ENCODE measurements around the gene HBA2.
"Not testable (repeated sequence)": the region's sequence is repeated elsewhere in the genome, so short reads cannot be mapped to it uniquely, and the experiment has no call there.

The HBA2 gene

DNA sequence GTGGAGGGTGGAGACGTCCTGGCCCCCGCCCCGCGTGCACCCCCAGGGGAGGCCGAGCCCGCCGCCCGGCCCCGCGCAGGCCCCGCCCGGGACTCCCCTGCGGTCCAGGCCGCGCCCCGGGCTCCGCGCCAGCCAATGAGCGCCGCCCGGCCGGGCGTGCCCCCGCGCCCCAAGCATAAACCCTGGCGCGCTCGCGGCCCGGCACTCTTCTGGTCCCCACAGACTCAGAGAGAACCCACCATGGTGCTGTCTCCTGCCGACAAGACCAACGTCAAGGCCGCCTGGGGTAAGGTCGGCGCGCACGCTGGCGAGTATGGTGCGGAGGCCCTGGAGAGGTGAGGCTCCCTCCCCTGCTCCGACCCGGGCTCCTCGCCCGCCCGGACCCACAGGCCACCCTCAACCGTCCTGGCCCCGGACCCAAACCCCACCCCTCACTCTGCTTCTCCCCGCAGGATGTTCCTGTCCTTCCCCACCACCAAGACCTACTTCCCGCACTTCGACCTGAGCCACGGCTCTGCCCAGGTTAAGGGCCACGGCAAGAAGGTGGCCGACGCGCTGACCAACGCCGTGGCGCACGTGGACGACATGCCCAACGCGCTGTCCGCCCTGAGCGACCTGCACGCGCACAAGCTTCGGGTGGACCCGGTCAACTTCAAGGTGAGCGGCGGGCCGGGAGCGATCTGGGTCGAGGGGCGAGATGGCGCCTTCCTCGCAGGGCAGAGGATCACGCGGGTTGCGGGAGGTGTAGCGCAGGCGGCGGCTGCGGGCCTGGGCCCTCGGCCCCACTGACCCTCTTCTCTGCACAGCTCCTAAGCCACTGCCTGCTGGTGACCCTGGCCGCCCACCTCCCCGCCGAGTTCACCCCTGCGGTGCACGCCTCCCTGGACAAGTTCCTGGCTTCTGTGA is 4.1 kb downstream of the HBA2 start, which contains the start of gene HBA1:
Gene HBA1 (plus strand): TSS at position 204 of the 906 bp plus-strand sequence. CDS start 37 bp downstream, at position 241.
- H3K36me3 ChIP-seq (ENCODE audit: insufficient read depth, low read length); H3K4me2 ChIP-seq (ENCODE audit: low read length); H3K27ac ChIP-seq (ENCODE audit: low read depth, low read length, poor library complexity, severe bottlenecking); H3K9ac ChIP-seq (ENCODE audit: low read length); H3K9me2 ChIP-seq (ENCODE audit: low read depth, low read length); H3K4me1 ChIP-seq (ENCODE audit: insufficient read depth, low read length, severe bottlenecking); H4K20me1 ChIP-seq (ENCODE audit: insufficient read depth, low read length); H3F3A ChIP-seq (ENCODE audit: insufficient read depth, low read length); H3K27me3 ChIP-seq (ENCODE audit: insufficient read depth, low read length); H3K79me2 ChIP-seq (ENCODE audit: insufficient read depth, low read length); H2AFZ ChIP-seq (ENCODE audit: low read length); H3K9me3 ChIP-seq (ENCODE audit: low read length); H3K4me3 ChIP-seq (ENCODE audit: low read depth, low read length, poor library complexity, severe bottlenecking): not testable (repeated sequence)

DNA sequence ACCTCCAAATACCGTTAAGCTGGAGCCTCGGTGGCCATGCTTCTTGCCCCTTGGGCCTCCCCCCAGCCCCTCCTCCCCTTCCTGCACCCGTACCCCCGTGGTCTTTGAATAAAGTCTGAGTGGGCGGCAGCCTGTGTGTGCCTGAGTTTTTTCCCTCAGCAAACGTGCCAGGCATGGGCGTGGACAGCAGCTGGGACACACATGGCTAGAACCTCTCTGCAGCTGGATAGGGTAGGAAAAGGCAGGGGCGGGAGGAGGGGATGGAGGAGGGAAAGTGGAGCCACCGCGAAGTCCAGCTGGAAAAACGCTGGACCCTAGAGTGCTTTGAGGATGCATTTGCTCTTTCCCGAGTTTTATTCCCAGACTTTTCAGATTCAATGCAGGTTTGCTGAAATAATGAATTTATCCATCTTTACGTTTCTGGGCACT is 4.7 kb downstream of the HBA2 start:
- no peaks in the 10 kb centered on the region for H3K79me2 ChIP-seq (ENCODE audit: insufficient read depth, low read length)
- H3K36me3 ChIP-seq (ENCODE audit: insufficient read depth, low read length) = no peaks in the 10 kb centered on the region
- H3K9me3 ChIP-seq (ENCODE audit: low read length) = no peaks in the 10 kb centered on the region
- no peak overlapping the region for H3K9ac ChIP-seq (ENCODE audit: low read length)
- no peaks in the 10 kb centered on the region for H3F3A ChIP-seq (ENCODE audit: insufficient read depth, low read length)
- TF ChIP-seq, protein P1, sequence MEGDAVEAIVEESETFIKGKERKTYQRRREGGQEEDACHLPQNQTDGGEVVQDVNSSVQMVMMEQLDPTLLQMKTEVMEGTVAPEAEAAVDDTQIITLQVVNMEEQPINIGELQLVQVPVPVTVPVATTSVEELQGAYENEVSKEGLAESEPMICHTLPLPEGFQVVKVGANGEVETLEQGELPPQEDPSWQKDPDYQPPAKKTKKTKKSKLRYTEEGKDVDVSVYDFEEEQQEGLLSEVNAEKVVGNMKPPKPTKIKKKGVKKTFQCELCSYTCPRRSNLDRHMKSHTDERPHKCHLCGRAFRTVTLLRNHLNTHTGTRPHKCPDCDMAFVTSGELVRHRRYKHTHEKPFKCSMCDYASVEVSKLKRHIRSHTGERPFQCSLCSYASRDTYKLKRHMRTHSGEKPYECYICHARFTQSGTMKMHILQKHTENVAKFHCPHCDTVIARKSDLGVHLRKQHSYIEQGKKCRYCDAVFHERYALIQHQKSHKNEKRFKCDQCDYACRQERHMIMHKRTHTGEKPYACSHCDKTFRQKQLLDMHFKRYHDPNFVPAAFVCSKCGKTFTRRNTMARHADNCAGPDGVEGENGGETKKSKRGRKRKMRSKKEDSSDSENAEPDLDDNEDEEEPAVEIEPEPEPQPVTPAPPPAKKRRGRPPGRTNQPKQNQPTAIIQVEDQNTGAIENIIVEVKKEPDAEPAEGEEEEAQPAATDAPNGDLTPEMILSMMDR (IDR thresholded peaks at IDR 0.05; ENCODE audit: low read length) = no peak
- TF ChIP-seq EZH2 (IDR thresholded peaks at IDR 0.05; ENCODE audit: borderline replicate concordance, low read length) = no peak
- no peaks in the 10 kb centered on the region for H3K27me3 ChIP-seq (ENCODE audit: insufficient read depth, low read length)
- peaks cover 5% of the 10 kb centered on the region for H3K4me1 ChIP-seq (ENCODE audit: insufficient read depth, low read length, severe bottlenecking)
- no peak overlapping the region for H3K4me3 ChIP-seq (ENCODE audit: low read depth, low read length, poor library complexity, severe bottlenecking)
- no peak overlapping the region for H3K4me2 ChIP-seq (ENCODE audit: low read length)
- no peak overlapping the region for H2AFZ ChIP-seq (ENCODE audit: low read length)
- H3K9me2 ChIP-seq (ENCODE audit: low read depth, low read length) = no peaks in the 10 kb centered on the region
- H4K20me1 ChIP-seq (ENCODE audit: insufficient read depth, low read length) = no peaks in the 10 kb centered on the region
- H3K27ac ChIP-seq (ENCODE audit: low read depth, low read length, poor library complexity, severe bottlenecking) = no peak overlapping the region

DNA sequence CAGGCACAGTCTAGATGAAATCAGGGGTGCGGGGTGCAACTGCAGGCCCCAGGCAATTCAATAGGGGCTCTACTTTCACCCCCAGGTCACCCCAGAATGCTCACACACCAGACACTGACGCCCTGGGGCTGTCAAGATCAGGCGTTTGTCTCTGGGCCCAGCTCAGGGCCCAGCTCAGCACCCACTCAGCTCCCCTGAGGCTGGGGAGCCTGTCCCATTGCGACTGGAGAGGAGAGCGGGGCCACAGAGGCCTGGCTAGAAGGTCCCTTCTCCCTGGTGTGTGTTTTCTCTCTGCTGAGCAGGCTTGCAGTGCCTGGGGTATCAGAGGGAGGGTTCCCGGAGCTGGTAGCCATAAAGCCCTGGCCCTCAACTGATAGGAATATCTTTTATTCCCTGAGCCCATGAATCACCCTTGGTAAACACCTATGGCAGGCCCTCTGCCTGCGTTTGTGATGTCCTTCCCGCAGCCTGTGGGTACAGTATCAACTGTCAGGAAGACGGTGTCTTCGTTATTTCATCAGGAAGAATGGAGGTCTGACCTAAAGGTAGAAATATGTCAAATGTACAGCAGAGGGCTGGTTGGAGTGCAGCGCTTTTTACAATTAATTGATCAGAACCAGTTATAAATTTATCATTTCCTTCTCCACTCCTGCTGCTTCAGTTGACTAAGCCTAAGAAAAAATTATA is 5.4 kb downstream of the HBA2 start:
- Histone ChIP-seq H3K9me2 (ENCODE audit: low read depth, low read length) (no peaks in the 10 kb centered on the region), H3K4me2 (ENCODE audit: low read length) (no peak overlapping the region), H3K36me3 (ENCODE audit: insufficient read depth, low read length) (no peaks in the 10 kb centered on the region), H4K20me1 (ENCODE audit: insufficient read depth, low read length) (no peaks in the 10 kb centered on the region), H3K9me3 (ENCODE audit: low read length) (no peaks in the 10 kb centered on the region), H3K27me3 (ENCODE audit: insufficient read depth, low read length) (no peaks in the 10 kb centered on the region), H3K27ac (ENCODE audit: low read depth, low read length, poor library complexity, severe bottlenecking) (no peak overlapping the region), H3K4me1 (ENCODE audit: insufficient read depth, low read length, severe bottlenecking) (peaks cover 5% of the 10 kb centered on the region), H3K9ac (ENCODE audit: low read length) (no peak overlapping the region), H3K79me2 (ENCODE audit: insufficient read depth, low read length) (no peaks in the 10 kb centered on the region), H3F3A (ENCODE audit: insufficient read depth, low read length) (no peaks in the 10 kb centered on the region), H3K4me3 (ENCODE audit: low read depth, low read length, poor library complexity, severe bottlenecking) (no peak overlapping the region), H2AFZ (ENCODE audit: low read length) (no peak overlapping the region)
- TF ChIP-seq EZH2 (IDR thresholded peaks at IDR 0.05; ENCODE audit: borderline replicate concordance, low read length) = no peak
- TF ChIP-seq, protein P1 (IDR thresholded peaks at IDR 0.05; ENCODE audit: low read length) = no peak

Data from OCI-LY1 (cell line).